GM18498 (cell line): ENCODE data around the gene ADGRL3.

Experiments
- ATAC-seq: cut with Tn5 transposase; IDR thresholded peaks from one replicate; pipeline ENCODE4 v1.9.1; 2021; ENCODE audit warnings: mild to moderate bottlenecking, moderate library complexity; ENCODE audit not compliant: unreplicated experiment

Gene ADGRL3

DNA sequence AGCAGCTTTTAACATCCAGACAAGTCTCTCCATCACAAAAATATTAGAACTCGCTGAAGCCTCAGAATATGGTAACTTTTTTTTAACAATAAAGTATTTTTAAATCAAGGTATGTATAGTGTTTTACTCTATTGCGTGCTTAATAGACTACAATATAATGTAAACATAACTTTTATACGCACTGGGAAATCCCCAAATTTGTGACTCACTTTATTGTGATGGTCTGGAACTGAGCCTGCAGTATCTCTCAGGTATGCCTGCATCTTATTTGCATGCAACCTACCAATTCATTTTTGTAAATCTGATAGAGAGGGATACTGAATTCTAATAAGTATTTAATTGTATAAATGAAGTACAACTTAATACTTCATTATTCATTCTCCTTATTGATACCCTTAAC, 823.5 kb downstream of the ADGRL3 start:
- no peak for ATAC-seq

DNA sequence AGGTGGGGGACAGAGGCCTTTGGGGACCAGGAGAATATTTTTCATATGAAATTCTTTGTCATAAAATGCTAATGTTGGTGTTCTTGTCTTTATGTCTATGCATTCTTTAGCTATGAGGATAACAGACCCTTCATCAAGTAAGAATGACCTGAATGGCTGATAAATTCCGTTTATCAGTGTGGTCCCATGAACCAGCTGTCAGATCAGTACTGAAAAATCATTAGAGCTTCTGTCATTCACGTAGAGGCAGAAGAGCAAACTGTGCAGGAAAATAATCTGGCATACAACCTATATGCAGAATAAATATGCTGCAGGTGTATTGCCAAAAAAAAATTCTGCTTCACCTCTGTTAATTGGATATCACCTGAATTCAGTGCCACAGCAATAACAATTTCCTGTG, 828.6 kb downstream of the ADGRL3 start:
- ATAC-seq: no peak

DNA sequence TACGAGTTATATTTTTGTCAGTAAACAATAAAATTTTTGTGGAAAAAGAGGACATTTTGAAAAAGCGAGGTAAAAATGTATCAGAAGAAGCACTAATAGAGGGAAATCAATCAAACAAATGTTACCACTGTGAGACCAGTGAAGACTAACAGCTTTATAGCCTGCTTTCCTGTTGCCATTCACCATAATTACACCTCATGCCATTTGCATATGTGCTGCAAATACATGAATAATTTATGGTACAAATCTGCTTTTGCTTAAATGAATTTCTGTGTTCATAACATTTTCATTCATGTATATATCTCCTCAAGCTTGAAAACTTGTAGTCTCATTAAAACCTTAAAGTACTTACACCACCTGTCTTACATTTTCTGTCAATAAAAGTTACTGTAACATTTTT, 830.8 kb downstream of the ADGRL3 start:
- ATAC-seq: no peak

DNA sequence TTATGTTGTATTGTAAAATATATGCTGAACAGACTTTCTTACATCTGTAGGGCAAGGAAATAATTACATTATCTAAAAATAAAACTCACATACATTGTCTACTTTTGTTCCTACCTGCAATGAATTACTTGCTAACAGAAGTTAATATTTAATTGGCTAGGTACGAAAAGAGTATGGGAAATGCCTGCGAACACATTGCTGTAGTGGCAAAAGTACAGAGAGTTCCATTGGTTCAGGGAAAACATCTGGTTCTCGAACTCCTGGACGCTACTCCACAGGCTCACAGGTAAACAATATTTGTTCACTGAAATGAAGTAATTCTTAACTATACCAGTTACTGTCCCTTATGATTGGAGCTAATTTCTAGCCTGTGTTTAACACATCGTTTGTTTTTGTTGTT, 837.4 kb downstream of the ADGRL3 start:
- no peak for ATAC-seq

DNA sequence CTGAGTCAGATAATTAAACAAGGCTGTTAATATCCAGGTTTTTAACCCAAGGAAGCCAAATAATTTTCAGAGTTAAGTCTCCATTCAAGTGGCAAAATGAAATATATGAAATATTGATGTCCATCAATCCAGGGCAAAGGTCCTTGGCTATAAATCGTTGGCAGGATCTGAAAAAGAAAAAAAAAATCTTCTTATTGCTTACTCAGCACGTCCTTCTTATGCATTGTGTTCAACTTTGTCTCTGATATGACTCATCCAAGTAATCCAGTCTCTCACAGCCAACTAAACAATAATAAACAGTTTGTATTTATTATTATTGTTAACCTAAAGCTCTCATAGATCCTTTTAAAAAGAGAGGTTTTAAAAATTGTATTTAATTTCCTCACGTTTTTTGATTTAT, 851.2 kb downstream of the ADGRL3 start:
- no peak for ATAC-seq

DNA sequence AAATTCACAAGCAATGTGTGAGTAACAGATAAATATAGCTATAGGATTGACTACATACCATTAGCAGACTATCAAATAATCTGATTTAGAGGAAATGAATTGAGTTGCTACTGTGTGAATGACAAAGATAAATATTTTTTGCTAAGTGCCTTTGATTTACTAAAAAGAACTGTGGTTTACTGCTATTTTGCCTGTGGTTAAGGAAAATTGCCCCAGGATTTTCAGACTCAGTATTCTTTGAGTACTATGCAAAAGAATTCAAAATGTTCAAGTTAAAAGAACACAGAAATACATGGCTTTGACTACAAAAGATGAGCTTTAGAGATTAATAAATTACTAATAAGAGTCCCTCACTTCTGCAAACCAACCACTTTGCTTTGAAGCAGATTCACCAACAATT, 853.8 kb downstream of the ADGRL3 start:
- no peak for ATAC-seq

DNA sequence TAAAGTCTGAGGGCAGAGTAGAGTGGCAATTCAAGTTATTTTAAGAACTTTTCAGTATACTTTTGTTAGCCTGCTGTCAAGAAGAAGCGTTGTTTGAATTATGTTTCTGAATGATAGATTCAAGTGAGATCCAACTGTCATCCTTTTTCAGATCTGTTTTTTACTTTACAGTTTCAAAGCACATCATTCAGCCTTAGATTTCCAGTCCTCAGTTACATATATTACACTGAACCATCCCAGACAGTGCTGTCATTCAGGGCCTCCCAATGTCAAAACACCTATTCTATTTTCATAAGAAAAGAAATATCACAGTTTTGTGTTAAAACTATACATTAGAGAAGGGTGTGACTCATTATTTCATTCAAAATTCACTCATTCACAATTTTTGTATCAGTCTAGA, 856.9 kb downstream of the ADGRL3 start:
- ATAC-seq: no peak

DNA sequence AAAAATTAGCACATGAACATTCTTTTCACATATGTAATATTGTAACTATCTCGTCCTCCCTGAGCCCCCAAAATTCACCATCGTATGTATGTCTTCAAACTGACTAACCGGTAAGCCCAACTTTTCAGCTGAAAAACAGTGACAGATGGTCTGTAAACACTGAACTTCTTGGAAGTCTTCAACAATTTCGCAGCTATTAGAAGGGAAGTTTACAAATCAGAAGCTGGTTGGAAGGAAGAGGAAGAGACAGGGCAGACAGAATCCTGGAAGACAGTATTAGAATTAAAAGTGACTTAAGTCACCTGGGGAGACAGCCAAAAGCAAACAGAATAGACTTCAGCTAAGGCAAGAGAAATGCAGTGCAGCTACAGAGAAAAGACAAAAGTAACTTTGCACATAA, 858.4 kb downstream of the ADGRL3 start:
- ATAC-seq: no peak

DNA sequence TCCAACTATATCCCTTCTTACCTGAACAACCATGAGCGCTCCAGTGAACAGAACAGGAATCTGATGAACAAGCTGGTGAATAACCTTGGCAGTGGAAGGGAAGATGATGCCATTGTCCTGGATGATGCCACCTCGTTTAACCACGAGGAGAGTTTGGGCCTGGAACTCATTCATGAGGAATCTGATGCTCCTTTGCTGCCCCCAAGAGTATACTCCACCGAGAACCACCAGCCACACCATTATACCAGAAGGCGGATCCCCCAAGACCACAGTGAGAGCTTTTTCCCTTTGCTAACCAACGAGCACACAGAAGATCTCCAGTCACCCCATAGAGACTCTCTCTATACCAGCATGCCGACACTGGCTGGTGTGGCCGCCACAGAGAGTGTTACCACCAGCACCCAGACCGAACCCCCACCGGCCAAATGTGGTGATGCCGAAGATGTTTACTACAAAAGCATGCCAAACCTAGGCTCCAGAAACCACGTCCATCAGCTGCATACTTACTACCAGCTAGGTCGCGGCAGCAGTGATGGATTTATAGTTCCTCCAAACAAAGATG, 870.2 kb downstream of the ADGRL3 start:
- ATAC-seq: no peak

DNA sequence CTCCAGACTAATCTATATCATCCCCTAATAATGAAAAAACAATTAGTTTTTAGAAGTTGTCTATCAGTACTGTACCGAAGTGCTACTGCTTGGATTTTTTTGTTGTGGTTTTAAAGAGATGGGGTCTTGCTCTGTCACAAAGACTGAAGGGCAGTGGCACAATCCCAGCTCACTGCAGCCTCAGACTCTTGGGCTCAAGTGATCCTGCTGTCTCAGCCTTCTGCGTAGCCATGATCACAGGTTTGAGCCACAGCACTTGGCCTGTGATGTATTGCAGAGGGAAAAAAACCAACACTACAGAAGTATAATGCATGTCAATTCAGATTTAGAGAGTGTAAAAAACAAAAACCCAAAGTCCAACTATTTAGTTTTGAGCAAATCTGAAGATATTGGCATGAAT, 875.0 kb downstream of the ADGRL3 start:
- no peak for ATAC-seq

DNA sequence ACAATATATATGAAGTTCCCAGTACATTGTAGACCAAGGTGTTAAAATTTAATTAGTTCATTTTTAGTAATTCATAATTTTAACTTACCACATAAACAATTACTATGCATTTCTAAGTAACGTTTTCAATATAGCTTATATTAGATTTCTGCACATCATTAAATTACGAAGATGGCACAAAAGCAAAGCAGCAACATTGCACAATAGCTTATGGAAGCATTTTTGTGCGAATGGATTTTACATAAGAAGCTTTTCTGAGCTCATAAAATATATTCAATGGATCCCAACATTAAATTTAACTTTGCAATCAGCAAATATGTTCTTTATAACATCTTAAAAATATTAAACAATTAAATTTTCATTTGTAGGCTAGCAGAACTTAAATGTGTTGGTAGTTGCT, 875.4 kb downstream of the ADGRL3 start:
- ATAC-seq: no peak

DNA sequence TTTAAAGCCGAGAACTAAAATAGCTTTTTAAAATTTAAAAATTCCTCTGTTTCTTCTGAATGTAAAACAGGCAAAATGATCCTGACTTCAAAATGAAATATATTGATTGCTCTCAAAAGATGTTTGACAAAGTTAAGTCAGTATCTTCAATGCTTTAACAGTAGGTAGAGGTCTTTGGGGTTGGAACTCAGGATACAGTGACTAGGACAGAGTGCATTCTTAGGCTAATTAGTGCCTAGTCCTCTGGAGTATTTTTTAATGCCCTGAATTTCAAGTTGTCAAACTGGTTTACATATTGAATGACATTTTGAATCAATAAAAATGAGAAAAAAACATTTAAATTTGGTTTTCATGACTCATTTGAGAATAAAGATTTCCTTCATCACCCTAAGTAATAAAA, 877.3 kb downstream of the ADGRL3 start:
- ATAC-seq: no peak

DNA sequence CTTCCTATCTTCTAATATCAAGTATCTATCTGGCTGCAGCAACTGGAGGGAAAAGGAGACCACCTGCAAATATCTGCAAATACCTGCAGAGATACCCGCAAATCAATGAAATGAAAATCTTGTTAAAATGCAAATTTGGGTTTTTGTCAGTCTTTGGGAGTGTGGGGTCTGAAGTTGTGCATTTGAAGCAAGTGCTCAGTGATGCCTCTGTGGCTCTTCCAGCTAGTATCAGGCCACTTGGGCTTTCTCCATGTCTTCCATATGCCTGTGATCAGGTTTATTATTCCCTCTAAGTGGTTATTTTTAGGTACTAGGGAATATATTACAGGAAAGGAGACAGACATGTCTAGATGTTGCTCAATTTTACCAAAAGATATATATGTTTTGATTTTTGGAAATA, 880.3 kb downstream of the ADGRL3 start:
- ATAC-seq: no peak

DNA sequence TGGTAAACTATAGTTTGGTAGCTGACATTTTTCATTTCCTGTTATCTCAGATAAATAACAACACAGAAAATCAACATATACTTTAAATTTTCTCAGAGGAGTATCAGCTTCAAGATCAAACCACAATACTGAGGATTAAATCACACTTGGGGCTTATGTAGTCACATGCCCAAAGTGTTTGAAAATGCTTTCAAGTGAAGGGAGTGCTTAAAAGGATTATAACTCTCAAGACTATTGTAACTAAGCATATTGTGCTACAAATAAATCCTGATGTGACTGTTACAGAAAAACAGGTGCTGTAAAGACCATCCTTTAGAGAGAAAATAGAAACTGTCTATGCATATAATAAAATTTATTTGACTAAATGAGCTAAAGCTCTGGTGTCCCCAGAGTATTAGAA, 887.6 kb downstream of the ADGRL3 start:
- ATAC-seq: no peak

DNA sequence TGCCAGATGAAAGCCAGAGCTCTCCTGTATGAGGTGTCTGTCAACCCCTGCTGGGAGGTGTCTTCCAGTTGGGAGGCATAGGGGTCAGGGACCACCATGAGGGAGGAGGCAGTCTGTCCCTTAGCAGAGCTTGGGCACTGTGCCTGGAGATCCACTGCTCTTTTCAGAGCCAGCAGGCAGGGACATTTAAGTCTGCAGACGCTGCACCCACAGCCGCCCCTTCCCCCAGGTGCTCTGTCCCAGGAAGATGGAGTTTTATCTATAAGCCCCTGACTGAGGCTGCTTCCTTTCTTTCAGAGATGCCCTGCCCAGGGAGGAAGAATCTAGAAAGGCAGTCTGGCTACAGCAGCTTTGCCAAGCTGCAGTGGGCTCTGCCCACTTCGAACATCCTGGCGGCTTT, 893.6 kb downstream of the ADGRL3 start:
- ATAC-seq: no peak

DNA sequence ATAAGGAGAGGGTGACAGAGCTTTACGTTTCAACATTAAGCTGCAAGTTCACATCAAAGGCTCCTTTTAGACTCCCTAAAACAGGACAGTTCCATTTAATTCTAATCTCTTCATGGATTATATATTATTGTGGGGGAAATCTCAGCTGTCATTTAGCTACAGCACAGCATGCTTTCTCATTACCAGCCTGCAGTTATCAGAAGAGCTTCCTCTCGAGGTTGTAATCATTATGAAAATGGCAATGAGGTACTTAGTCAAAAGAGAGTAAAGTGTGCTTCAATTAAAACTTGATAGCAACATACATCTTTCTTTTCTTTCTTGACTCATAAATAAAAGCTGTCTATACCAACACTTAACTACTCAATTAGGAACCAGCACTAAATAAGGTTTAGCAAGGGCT, 896.8 kb downstream of the ADGRL3 start:
- no peak for ATAC-seq

DNA sequence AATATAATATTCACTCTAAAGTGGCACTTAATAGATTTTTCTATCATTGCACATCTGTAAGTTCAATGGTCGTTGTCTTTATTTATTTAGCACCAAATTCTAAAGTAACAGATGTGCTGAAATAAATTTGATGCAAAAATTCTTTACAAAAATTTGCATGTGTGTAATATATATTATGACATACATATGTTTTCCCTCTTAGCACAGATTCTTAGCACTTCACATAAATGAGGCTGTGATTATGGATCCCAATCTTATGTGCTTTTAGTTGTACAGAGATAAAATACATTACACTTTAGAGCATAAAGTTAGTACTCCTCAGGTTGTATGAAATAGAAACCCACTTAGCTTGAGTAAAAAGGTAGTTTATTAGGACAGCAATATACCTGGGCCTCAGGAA, 915.1 kb downstream of the ADGRL3 start:
- ATAC-seq: no peak

DNA sequence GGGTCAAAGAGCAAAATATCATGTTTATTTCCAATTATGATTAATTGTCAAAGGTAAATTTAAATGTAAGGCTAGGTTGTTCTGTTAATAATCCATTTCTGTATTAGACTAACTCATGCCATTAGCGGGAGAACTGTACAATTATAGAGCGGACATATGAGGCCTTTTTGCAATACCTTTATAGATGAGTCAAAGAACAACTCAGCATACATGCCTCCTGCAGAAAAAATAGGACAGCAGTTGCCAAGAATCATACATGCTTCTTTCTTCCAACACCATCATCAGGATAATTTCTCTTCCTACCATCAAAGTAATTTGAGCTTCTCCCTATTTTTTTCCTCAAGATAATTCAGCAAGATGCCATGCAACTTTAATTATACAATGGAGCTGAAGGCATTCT, 917.8 kb downstream of the ADGRL3 start:
- ATAC-seq: no peak

DNA sequence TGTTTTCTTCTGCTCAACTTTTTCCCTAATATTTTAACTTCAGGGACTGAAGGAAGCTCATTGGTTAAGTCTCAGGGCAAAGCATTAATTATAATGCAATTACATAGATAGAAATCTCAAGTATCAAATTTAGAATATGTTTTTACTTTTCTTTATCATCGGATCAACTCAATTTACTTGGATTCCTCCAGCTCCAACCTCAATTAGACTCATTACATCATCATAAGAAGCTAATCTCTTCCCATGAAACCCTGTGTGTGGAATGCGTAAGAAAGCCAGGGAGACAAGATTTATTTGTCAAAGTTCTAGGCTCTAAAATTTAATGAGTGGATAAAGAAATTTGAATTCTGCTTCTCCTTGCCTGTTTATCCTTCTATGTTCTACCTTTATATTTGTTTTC, 918.4 kb downstream of the ADGRL3 start:
- no peak for ATAC-seq

DNA sequence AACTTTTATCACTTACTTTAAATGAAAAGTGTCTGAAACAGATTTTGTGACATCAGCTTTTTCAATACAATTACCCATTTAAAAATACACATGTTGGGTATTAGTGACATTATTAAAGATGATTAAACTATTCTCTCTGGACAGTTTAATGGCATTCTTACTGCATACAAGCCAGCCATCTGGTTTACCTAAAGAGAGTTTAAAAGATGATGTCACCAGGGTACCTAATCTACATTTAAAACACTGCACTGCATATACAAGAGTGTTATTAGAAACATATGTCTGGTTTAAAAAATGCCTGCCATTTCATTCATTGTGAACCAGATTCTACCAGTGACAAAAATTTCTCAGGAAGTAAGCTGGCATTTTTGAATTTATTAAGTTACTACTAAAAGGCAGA, 919.1 kb downstream of the ADGRL3 start:
- no peak for ATAC-seq

DNA sequence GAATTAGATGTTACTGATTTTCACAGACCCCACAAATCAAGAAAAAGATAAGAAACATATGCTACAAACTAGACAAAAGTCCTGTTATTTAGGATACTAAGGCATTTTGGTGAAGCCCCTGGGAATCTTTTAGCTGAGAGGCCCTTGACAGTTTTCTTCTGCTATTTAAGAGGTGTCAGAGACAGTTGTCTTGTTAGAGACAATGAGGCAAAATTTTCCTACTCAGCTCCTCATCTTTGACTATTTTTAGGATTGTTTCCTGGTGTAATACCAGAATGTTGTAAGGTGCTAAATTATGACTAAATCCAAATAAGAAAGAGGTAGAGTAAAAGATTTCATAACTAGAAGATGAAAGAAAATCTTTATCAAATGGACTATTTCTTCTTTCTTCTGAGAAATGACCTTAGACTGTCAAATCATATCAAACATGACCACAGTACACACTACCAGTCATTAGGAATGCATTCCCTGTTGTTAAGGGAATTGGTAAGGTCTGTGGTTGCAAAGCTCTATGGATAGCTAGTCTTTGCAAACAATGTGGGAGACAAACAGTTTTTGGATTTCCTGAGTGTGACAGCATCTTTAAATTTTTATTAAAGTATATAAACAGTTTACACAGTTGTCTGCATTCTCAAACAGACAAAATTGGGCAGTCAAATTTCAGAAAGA, 926.1 kb downstream of the ADGRL3 start:
- ATAC-seq: no peak
